CD4-positive, alpha-beta T cell treated with Interferon alpha-2 for 1 hour (primary cell): ENCODE results near the gene UBXN10.

Experiments used
- DNase-seq, 2 donors: peaks; one replicate each; pipeline ENCODE4 v3.0.0-alpha.2; 2020 to 2022

Gene UBXN10

GRCh38 chr1:20184481-20184900 is 1.4 kb upstream of the UBXN10 start:
- DNase-seq: no peak

DNA sequence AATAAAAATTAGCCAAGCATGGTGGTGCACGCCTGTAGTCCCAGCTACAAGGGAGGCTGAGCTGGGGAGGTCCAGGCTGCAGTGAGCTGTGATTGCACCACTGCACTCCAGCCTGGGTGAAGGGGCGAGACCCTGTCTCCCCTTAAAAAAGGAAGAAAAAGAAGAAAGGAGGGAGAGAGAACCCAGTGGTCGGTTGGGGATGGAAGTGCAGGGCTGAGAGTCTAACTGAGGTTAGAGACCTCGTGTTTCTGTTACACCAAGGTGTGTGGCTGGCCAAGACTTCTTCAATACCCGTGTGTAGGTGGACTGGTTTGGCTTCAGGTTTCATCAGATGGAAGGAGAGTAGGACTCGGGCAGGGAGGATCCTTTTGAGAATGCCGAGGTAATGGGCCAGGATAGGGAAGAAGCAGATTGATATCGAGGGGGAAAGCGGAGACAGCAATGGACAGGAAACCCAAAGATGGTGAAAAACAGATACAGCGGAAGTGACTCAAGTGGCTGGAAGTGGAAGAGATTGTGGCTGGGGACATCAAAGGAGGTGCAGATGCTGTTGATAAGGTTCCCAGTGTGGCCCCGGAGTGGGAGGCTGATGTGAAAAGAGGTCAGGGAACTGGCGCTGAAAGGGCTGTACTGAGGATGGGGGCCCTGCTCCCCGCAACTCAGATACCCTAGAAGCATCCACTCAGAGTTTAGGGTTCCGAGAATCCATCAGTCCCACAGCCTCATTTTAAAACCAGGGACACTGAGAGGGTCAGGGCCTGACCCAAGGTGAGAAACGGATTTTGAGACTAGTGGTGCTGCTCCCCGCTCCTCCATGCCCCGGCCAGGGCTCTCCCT is 681 bp upstream of the UBXN10 start:
- DNase-seq: peak; percentile 64 to 75

DNA sequence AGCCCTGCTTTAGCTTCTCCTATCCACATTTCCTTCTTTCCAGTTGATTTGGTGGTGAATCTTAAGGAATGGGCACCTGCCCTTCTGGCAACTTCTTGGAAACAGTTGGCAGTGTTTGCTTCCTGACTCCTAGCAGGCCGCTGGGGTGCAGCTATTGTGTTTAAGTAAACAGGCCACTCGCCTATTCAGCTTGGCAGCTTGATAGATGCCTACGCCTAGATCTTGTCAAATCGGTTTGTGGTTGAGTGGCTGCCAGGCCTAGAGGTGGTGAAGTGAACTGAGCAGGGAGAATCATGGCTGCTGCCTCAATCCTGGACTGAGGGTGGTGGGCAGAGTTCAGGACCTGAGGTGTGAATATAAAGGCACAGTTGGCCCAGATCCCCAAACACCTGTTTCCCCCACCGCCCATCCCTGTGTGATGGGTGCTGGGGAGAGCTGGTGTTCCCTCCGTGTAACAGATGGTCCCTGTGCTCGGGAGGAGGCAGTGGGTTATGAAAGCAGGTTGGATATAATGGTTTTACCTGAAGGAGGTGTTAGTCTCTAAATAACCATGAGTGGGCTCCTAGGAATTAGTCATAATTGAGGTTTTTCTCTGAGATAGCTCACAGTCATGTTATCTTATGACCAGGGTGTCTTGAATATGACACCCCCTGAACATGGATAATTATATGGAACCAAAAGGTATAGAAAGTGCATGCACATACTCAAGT is 1.4 kb downstream of the UBXN10 start:
- peak; percentile 11 to 50 for DNase-seq

GRCh38 chr1:20187813-20188454 is 2.0 kb downstream of the UBXN10 start:
- no peak for DNase-seq

DNA sequence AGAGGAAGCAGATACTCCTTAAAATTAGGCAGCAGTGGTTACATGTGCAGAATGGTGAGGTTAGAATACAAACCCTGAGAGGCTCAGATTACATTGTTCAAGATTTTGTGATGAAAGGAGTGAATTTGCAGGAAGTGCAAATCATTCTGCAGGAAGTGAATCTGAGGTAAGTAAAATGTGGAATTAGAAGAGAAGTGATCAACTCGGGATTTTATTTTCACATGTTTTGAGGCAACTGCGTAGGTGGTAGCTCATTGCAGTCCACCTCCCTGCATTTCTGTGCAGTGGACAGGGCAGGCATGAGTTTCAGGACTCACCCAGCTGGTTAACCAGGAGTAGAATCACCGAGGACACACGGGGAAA is 2.5 kb downstream of the UBXN10 start:
- no peak for DNase-seq

DNA sequence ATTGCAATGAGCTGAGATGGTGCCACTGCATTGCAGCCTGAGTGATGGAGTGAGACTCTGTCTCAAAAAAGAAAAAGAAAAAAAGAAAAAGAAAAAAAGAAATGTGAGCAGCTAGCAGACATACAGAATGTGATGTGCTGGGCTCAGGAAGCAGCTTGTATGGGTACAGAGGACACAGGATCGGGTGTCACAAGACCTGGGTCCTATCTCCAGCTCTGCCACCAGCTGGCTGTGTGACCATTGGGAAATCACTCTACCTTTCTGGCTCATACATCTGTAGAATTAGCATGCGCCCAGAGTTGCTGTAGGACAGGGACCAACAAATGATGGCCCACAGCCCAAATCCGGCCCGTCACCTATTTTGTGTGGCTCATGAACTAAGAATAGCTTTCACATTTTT is 3.8 kb downstream of the UBXN10 start:
- DNase-seq: no peak

DNA sequence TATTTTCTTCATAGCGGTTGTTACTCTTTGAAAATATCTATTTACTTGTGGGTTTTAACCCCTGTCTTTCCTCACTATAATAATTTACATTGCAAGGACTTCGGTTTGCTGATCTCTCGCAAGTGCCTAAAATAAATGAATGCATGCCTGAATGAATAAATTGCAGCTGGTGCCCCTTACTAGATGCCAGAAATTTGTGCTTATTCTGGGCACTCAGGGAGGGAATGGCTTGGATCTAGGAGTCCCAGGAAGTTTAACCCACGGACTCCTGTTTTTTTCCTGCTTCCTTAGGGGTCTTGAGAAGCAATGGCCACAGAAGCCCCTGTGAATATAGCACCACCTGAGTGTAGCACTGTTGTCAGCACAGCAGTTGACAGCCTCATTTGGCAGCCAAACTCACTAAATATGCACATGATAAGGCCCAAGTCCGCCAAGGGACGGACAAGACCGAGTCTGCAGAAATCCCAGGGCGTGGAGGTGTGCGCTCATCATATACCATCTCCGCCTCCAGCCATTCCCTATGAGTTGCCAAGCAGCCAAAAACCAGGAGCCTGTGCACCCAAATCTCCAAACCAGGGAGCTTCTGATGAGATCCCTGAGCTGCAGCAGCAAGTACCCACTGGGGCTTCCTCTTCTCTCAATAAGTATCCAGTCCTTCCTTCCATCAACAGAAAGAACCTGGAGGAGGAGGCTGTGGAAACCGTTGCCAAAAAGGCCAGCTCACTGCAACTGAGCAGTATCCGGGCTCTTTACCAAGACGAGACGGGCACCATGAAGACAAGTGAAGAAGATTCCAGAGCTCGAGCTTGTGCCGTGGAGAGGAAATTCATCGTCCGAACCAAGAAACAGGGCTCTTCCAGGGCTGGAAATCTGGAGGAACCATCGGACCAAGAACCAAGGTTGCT is 4.6 kb downstream of the UBXN10 start:
- no peak for DNase-seq

DNA sequence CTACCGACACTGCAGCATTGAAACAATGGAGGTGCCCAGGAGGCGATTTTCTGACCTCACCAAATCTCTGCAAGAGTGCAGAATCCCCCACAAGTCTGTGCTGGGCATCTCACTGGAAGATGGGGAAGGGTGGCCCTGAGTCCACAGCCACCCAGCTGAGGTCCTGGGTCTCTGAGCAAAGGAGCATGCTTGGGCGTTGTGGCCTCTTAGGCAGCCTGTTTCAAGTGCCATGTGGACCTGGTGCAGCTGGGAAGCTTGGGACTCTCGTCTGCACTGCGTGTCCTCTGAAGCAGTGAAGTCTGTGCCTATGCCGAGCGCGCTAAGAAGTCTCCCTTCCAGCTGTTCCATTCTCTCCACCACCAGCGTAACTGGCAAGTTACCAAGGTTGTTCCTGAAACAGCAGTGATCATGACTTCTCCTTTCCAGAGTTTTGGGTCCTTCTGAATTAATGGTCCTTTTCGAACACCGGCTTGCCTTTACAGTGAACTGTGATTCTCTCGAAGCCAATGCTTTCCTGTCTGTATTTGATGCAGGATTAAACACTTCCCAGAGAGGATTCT is 5.5 kb downstream of the UBXN10 start:
- no peak for DNase-seq

DNA sequence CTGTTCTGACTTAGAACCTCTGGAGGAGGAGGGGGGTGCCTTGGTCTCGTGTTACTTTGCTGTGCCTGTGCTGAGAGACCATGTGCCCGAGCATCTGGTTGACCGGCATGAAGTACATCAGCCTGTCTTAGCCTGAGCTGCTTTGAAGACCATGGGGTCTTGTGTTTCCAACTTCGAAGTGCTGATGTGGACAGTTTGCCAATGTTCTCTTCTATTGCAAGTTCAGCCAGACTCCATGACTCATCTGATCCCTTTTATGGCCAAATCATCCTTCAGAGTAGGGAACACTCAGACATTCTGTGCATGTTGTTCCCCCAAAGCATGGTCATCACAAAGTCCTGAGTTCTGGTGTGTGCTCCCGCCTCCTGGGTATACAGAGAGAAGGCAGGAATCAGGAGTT is 6.5 kb downstream of the UBXN10 start:
- no peak for DNase-seq

DNA sequence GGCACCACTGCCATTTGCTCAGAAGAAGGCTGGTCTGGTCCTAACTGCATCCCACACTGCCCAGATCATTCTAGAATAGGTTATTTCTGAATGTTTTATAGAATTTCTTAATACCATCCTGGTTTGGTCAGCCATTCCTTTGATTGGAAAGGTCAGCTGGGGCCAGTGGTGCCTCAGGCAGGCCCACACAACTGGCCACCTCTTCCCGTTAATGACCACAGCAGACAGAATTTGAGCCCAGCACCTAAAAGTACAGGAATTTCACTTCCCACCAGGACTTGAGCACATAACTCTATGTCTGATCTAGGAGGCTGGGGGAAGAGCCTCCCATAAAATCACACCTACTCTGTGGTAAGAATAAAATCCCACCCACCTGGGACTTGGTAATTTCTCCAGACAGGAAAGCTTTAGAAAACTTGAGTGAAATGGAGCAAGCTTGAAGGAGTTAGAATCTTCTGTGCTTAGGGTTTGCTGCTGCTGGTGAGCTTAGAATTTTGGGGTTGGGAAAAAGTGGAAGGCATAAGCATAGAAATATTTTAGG is 7.0 kb downstream of the UBXN10 start:
- DNase-seq: no peak

GRCh38 chr1:20194224-20194623 is 8.3 kb downstream of the UBXN10 start:
- DNase-seq: no peak

- peak; percentile 64 to 74 for DNase-seq
These were observed 9.0 kb downstream of the UBXN10 start for GRCh38 chr1:20194757-20195461.

- no peak for DNase-seq
These were observed 9.5 kb downstream of the UBXN10 start for GRCh38 chr1:20195462-20195780.

DNA sequence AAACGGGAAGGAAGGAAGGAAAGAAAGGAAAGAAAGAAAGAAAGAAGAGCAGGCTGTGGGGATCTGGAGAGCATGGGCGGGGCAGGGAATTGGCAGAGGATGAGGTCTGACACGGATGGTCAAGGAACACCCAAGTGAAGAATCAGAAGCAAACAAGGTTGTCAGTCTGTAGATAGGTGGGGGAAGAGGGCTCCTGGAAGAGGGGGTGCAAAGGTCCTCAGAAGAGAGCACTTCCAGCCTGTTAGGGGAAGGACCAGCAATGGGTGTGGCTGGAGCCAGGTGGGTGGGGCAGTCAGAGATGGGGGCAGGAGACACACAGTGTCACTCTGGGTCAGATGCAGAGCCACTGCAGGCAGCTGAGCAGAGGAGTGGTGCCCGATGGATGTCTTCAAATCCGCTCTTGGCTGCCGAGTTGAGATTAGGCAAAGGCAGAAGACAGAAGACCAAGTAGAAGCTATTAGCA is 11.5 kb downstream of the UBXN10 start:
- DNase-seq: no peak

DNA sequence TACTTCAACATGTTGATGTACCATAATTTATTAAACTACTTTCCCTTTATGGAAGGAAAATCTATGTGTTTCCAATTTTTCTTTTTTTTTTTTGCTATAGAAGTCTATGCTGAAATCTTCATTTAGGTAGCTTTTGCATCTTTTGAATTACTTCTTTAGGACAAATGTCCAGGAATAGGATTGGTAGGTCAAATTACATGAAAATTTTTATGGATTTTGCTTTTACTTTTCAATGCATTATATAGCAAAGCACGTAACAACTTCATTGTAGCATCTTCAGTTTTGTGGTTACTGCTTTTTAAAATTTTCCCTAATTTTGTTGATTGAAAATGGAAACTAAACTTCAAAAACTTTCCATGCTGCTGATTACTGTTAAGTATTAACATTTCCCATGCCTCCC is 12.4 kb downstream of the UBXN10 start:
- DNase-seq: no peak

DNA sequence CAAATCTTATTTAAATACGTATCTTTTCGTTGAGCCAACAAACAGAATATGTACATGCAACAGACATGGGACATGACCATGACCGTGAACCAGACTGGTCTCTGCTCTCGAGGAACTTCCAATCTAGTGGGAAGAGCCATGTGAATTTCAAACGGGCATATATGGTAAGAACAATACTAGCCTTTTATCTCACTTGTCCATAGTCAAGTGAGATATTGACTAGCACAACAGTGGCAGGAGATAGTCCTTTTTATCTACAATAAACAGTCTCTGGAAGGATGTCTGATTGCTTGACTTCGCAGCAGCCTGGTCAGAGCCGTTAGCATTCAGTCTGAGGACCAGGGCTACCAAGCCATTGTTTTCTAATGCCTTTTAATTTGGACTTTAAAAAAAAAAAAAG is 13.0 kb downstream of the UBXN10 start:
- no peak for DNase-seq

GRCh38 chr1:20199403-20199802 is 13.5 kb downstream of the UBXN10 start:
- no peak for DNase-seq

DNA sequence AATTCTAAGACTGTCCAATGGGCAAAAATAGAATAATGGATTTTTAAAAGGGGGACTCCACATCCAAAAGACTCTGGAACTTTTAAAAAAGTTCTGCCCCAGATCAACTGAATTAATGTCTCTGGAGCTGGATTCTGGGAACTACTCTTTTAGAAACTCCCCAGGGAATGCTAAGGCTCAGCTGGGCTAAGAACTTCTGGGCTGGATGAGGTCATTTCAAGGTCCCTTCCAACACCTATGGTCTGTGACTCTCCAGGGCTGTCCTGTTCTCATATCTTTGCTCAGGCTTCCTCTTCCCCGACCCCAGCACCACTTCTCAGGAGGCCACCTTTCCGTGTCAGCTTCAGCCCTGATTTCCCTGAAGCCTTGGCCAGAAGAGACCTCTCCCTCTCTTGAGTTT is 13.9 kb downstream of the UBXN10 start:
- DNase-seq: no peak

DNA sequence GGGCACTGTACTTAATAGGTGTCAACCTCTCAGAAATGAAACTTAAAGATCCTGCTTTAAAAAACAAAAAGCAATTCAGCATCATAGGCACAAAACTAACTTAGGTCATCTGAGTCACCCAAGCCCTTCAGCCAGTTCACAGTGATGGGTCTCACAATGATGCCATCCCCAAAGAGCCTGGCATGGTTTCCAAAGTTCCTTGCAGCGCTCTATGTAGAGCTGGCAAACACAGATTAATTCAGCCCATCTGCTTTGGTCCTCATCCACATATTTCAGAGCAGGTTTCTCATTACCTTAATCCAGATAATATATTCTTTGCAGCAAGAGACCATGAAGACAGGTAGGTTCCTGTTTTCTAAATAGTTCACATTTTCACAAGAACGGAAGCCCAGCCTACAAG is 15.1 kb downstream of the UBXN10 start:
- DNase-seq: no peak

DNA sequence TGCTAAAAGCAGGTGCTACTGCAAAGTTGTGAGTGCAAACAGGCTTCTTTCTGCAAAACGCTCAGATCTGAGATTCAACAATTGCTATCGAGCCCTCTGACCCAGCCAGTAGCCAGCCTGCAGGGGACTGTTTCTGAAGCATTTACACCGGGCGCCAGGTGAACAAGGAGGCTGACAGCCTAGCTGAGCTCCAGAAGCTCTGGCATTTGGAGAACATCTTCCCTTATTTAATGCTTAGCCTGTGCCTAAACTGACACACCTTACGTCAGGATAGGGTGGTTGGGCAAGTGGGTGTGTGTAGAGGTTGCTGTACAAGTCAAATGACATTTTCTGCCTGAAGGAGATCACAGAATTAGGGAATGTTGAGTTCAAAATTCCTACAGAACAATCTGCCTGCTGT is 16.3 kb downstream of the UBXN10 start:
- DNase-seq: no peak

DNA sequence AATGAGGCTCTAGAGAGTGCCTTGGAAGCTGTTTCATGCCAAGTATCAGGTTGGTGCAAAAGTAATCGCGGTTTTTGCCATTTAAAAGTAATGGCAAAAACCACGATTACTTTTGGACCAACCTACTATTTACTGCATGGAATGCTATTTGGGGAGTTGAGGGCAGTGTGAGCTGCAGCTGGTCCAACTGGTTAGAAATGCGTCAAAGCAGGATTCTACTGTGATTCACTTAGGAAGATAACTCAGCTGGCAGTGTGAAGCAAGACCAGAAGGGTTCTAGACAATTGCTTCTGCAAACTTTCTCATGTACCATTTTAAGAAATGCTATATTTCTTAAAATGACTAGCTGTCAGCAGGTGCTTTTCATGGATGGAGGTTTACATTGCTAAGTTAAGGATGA is 21.6 kb downstream of the UBXN10 start:
- no peak for DNase-seq

GRCh38 chr1:20209471-20209870 is 23.6 kb downstream of the UBXN10 start:
- DNase-seq: no peak
